C4-2B (cell line): ENCODE measurements around the gene ACTR8.

Source experiments
- ZFX ChIP-seq: fragments of 450-650 bp; IDR thresholded peaks from 2 replicates; pipeline ENCODE4 v1.6.1; 2017
- TF ChIP-seq, protein P1 (sequence below): fragments of 450-650 bp; conservative IDR thresholded peaks from 2 replicates; pipeline ENCODE4 v1.5.1; 2017; ENCODE audit warnings: mild to moderate bottlenecking

DNA sequence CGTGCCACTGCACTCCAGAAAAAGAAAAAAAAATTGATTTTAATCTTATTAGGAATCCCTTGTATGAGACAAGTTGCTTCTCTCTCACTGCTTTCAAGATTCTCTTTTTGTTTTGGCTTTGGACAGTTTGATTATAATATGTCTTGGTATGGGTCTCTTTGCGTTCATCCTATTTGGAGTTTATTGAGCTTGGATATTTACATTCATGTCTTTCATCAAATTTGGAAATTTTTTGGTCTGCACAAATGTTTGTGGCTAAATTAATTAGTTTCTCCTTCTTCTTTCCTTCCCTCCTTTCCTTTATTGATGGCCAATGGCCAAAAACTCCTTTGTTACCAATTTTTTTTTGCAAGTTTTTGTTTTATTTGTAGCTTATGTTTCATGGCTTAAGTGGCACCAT lies 37.8 kb upstream of the ACTR8 start:
- TF ChIP-seq, protein P1, sequence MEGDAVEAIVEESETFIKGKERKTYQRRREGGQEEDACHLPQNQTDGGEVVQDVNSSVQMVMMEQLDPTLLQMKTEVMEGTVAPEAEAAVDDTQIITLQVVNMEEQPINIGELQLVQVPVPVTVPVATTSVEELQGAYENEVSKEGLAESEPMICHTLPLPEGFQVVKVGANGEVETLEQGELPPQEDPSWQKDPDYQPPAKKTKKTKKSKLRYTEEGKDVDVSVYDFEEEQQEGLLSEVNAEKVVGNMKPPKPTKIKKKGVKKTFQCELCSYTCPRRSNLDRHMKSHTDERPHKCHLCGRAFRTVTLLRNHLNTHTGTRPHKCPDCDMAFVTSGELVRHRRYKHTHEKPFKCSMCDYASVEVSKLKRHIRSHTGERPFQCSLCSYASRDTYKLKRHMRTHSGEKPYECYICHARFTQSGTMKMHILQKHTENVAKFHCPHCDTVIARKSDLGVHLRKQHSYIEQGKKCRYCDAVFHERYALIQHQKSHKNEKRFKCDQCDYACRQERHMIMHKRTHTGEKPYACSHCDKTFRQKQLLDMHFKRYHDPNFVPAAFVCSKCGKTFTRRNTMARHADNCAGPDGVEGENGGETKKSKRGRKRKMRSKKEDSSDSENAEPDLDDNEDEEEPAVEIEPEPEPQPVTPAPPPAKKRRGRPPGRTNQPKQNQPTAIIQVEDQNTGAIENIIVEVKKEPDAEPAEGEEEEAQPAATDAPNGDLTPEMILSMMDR = no peak
- no peak for TF ChIP-seq ZFX
